ENCODE results near the gene UTRN.

UTRN gene

GRCh38 chr6:144314003-144314485, 28.9 kb downstream of the UTRN start:
- DNase-seq: no peak

DNA sequence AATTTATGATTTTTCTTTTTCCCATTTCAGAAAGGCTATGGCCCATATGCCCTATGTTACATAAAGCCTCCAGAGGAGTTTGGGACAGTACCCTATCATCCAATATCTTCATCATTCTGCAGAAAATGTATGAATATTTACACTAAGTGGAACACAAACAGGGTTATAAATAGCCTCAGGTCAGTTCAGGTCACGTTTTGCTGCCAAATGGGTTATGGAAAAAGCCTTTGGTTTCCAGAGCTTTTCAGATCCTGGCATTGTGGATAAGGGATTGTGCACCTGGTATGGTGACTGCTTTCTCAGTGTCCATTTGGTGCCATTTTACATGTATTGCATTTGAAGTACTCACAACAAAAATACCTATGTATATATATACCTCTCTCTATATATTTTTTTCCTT, 29.4 kb downstream of the UTRN start:
- no peak for DNase-seq

DNA sequence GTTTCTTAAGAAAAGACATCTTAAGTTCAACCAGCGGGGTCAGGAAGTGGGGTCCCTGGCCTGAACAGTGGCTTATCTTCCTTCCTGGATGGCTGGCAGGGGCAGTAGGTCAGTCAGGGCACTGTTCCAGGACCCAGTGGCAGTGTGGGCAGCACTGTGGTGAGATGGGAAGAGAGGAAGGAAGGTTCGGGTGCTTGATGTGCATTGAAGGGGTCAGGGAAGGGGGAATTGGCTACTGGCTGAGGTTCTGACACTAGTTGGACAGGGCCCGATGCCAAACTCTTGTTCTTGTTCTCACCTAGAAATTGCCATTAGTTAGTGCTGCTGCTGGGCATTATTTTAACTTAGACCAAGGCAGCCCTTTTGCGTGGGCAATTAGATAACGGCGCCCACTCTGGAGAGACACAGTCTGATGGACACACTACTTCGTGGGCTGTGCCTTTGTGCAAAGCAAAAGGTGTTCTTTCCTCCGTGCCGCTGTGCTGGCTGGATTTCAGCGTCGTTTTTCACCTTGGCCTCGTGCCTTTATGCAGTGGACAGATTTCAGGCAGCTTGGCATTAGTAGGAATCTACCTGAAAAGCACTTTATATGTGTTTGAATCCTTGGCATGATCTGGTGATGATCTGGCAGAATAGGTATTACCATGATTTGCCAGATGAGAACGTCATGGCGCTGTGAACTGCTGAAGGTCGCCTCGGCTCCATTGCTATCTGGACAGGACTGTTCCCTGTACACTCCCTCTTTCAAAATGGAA, 30.3 kb downstream of the UTRN start:
- DNase-seq: no peak

- DNase-seq: no peak
These were observed 31.1 kb downstream of the UTRN start for GRCh38 chr6:144315981-144316861.

- no peak for DNase-seq
These were observed 31.7 kb downstream of the UTRN start for GRCh38 chr6:144316862-144317195.

GRCh38 chr6:144317736-144318135, 32.6 kb downstream of the UTRN start:
- DNase-seq: no peak

- DNase-seq: no peak
These were observed 34.1 kb downstream of the UTRN start for GRCh38 chr6:144319211-144319610.

GRCh38 chr6:144320741-144321140, 35.6 kb downstream of the UTRN start:
- DNase-seq: no peak

- no peak for DNase-seq
These were observed 36.9 kb downstream of the UTRN start for GRCh38 chr6:144321839-144322591.

DNA sequence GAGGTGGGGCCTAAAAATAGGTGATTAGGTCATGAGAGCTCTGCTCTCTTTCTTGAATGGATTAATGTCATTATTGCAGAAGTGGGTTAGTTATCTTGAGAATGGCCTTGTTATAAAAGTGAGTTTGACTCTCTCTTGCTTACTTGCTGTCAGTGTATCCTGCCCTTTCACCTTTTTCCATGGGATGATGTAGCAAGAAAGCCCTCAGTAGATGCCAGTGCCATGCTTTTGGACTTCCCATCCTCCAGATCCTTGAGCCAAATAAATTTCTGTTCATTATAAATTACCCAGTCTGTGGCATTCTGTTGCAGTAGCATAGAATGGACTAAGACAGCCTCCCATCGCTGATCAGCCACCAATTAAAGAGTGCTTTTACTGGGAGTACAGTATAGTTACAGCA, 40.1 kb downstream of the UTRN start:
- DNase-seq: no peak

DNA sequence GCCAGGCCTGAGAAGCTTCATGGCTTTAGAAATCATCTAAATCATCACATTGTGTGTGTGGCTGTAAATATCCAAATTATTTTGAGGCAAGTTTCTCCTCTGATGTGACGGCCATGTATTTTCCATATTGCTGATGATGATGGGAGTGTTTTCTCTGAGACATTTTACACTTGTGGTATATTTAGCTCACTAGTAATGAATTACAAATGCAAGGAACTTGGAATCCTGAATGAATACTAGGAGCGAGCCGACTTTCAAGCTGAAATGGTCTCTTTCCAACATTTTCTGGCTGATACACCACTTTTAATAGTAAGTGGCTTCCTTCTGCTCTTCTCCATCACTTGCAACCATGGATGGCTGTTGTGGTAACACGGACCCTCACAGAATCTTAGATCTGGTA, 41.3 kb downstream of the UTRN start:
- no peak for DNase-seq

GRCh38 chr6:144327081-144327480, 41.9 kb downstream of the UTRN start:
- DNase-seq: no peak

GRCh38 chr6:144330017-144330987, 45.2 kb downstream of the UTRN start:
- no peak for DNase-seq

DNA sequence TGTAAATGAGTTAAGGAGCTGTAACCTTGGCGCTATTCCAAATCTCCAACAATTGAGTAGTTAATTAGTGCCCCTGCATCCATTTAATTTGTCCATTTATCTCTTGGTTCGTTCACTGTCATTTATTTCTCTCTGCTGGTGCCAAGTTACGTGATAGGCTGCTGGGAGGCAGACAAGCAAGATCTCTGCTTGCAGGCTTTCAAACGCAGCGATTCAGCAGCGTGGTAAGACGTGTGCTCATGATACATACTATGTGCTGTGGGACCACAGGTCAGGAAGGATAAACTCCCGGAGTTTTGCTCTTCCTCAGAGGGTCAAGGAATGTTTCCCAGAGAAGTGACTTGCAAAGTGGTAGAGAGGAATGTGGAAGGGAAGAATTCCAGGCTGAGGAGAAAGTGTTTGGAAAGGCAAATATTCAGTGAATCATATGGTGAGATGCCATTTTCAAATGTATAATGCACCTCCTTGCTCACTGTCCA, 46.4 kb downstream of the UTRN start:
- no peak for DNase-seq

GRCh38 chr6:144332177-144332576, 47.0 kb downstream of the UTRN start:
- DNase-seq: no peak

DNA sequence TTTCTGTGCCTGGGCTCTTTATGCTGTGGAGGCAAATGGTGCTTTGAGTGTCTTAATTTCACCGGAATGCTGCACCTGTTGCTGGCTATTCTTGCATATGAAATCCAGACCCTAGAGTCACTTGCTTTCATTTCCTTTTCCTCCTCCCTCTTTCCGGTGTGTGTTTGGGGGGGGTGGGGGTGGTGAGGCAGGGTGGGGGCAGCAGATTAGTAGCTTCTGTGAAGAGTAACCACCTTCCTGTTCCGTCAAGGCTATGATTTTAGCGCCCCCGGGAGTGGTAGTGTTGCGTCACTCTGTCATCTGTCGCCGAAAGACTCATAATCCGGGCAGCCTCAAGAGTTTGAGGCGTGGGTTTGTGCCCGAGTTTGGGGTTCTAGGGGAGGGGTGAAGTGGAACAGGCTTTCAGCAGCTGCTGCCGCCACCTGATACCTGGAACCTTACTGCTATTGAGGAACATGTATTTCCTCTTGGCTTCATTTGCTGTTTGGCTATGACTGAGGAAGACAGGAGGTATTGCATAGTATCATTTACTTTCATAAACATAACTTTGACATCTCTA, 49.1 kb downstream of the UTRN start:
- peak; percentile 67 for DNase-seq
